GM12801 (cell line): ENCODE data around the gene SLC50A1.

Experiments used
- CTCF ChIP-seq: IDR thresholded peaks from one replicate; pipeline ENCODE4 v1.5.1; 2011; ENCODE audit warnings: control low read depth; ENCODE audit not compliant: insufficient read length; ENCODE audit errors: extremely low read depth

The SLC50A1 gene

GRCh38 chr1:155140630-155140953 is 4.9 kb downstream of the SLC50A1 start:
- no peak for TF ChIP-seq CTCF

- no peak for TF ChIP-seq CTCF
These were observed 6.1 kb downstream of the SLC50A1 start for GRCh38 chr1:155141749-155142148.

GRCh38 chr1:155145491-155145890 is 9.8 kb downstream of the SLC50A1 start:
- TF ChIP-seq CTCF, result no peak

GRCh38 chr1:155158991-155159390 is 23.3 kb downstream of the SLC50A1 start:
- no peak for TF ChIP-seq CTCF

- no peak for TF ChIP-seq CTCF
These were observed 24.5 kb downstream of the SLC50A1 start for GRCh38 chr1:155160128-155160527.

GRCh38 chr1:155166051-155166470 is 30.4 kb downstream of the SLC50A1 start:
- TF ChIP-seq CTCF, result no peak

- no peak for TF ChIP-seq CTCF
These were observed 31.0 kb downstream of the SLC50A1 start for GRCh38 chr1:155166471-155167165.
